HG02938 (cell line): ENCODE measurements around the gene FAM83F.
"Not testable (repeated sequence)": the region's sequence is repeated elsewhere in the genome, so short reads cannot be mapped to it uniquely, and the experiment has no call there.

Experiments used
- ATAC-seq: cut with Tn5 transposase; IDR thresholded peaks from one replicate; pipeline ENCODE4 v1.9.1; 2021; ENCODE audit warnings: mild to moderate bottlenecking, moderate library complexity; ENCODE audit not compliant: unreplicated experiment

FAM83F gene

GRCh38 chr22:39994566-39995392, at the start of gene FAM83F:
Gene FAM83F, plus strand, starts transcription at chr22:39994954. Its CDS starts 89 bp downstream, at chr22:39995043.
- no peak for ATAC-seq

GRCh38 chr22:39946126-39946502, 48.6 kb upstream of the FAM83F start:
- no peak for ATAC-seq

DNA sequence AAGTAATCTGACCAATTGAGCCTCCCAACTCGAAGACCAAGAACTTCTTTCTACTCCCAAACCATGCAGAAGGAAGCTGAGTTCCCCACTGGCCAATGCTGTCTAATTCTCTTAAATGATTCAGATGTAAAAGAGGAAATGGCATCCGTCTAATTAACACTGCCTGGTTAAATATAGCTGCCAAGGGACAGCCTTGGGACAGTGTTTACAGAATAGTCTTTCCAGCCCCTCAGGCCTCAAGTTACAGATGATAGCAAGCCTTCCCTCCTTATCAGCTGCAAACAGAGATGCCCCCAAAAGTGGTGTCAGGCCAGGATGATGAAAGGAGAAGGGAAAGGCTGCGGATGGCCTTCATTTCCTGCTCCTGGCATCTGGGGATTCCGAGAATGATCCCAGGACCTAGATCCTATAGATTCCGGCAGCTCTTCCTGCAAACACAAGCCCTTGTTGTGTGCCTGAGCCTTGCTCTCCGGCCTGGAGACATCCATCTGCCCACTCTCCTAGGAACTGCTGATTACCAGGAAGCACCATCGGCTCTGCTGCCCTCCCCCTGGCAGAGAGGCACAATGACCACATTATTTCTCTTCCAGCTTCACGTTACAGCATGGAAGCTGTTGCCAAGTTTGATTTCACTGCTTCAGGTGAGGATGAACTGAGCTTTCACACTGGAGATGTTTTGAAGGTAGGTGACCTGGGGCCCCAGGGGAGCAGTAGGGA, 48.1 kb upstream of the FAM83F start:
- no peak for ATAC-seq

DNA sequence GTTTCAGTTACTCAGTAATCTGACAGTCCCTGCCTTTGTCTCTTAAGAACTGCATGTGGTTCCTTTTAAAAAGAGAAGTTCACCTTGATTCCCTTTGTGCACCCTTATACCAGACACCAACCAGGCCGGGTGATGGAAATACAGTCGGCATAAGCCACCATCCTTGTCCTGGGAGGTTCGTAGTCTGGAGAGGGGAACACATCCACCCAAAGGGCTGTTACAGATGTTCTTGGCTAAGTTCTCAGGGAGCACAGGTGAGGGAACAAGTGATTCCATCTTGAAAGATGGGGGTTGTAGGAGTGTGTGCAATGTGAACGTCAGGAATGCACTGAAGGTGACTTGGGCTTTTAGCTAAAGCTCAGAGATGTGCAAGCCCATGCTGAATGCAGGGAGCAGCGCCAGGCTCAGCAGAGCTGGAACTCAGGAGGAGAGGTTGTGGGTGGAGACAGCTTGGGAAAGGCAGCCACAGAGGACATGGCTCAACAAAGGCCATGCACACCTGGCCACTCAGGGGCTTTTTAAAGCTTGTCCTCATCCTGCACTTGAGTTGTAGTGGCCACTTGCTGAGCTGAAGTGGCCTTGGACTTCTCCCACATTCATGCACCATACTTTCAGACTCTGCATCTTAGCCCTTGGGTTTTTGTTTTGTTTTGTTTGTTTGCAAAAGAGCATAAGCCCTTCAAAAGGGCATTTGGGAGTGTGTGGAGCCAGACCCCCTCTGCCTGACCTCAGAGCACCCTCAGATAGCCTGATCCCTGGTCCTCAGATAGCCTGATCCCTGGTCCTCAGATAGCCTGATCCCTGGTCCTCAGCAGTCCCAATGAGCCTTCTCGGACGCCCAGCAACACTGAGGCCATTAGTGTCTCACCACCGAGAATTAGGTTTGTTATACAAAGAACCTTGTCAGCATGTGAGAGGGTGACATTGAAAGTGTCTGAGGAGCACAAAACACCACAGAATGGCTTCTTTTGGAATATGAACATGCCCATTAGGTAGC, 47.2 kb upstream of the FAM83F start:
- no peak for ATAC-seq

GRCh38 chr22:39949964-39950737, 44.6 kb upstream of the FAM83F start:
- no peak for ATAC-seq

GRCh38 chr22:39951603-39952293, 43.0 kb upstream of the FAM83F start:
- not testable (repeated sequence) for ATAC-seq

DNA sequence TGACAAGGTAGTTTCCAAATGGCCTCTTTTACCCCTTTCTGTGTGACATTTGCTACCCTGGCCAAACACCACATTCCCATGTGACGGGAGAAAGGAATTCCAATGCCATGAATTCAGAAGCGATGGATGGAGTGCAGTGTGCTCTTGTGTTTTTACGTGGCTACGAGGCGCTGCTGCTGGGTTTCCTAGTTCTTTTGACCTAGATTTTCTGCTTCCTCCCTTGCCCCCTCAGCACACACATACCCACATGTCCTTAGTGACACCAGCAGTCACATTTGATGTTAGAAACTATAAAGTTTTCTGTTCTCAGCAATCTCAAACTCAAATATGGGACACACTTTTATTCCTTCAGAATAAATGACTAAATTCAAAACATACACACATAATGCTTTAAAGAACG, 42.4 kb upstream of the FAM83F start:
- ATAC-seq = no peak

GRCh38 chr22:39953101-39953500, 41.7 kb upstream of the FAM83F start:
- ATAC-seq = no peak

GRCh38 chr22:39954584-39955055, 40.1 kb upstream of the FAM83F start:
- ATAC-seq = no peak

DNA sequence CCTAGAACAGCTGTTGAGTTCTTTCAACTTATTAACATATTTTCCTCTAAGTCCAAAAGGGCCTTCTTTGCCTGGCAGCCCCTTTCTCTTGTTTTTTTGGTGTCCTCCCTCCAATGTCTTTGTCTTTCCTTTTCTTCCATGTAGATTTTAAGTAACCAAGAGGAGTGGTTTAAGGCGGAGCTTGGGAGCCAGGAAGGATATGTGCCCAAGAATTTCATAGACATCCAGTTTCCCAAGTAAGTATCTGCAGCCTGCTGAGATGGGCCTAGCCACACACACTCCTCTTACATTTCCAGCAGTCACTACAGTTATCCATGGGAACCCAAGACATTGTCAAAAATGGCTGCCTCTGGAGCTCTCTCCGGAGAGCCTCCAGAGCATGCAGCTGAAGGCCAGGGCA, 39.1 kb upstream of the FAM83F start:
- no peak for ATAC-seq

DNA sequence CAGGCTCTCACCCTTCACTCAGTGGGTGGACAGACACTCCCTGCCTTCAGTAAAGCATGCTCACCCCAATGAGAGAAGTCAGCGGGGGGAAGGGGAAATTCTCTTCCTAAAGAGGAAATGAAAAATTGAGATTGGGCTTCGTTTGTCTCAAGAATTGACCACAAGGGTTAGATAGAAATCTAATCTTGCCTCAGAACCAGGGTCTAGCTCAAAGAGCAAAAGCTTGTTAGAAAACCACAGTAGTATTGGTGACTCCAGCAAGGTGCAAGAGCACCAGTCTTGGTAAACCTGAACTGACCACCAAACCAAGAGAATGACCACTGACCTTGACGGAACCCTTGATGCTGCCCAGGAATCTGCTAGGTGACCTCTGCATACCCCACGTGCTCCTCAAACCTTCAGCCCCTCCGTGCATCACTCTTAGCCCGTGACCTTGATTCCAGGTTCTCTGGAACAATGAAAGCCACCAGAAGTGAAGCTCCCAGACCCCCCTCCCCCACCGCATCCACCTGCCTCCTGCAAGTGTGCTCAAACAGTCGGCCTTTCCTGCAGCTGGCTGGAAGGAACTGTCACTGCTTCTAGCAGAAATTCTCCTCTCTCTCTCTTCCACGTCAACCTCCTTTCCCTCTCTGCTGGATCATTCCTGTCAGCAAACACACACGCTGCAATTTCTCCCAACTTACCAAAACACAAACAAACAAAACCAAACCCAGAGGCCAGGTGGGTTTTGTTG, 37.7 kb upstream of the FAM83F start:
- ATAC-seq = no peak

GRCh38 chr22:39958009-39958711, 36.6 kb upstream of the FAM83F start:
- no peak for ATAC-seq

- ATAC-seq = no peak
These were observed 35.7 kb upstream of the FAM83F start for GRCh38 chr22:39958949-39959639.

- no peak for ATAC-seq
These were observed 34.9 kb upstream of the FAM83F start, which contains the start of gene TMA7B for GRCh38 chr22:39959640-39960447. Gene TMA7B, plus strand, starts transcription at chr22:39960397. Its CDS starts 3,978 bp downstream, at chr22:39964375.

GRCh38 chr22:39960791-39961746, 33.7 kb upstream of the FAM83F start:
- ATAC-seq = peak; percentile 83

DNA sequence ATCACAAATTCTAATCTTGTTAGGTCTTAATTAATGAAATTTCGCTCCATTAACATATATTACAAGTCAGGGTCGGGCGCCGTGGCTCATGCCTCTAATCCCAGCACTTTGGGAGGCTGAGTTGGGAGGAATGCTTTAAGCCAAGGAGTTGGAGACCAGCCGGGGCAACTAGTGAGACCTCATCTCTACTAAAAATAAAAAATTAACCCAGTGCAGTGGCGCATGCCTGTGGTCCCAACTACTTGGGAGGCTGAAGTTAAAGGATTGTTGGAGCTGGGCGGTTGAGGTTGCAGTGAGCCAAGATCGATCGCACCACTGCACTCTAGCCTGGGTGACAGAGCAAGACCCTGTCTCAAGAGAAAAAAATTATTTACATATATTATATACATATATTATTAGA, 32.7 kb upstream of the FAM83F start:
- ATAC-seq = no peak
